H1 (cell line): Measurements from ENCODE around the gene STRIP2. TPM values are rescaled to one million over a fixed set of nuclear protein-coding genes. Genes with fewer than 3 reads are reported as not detected.
A peak's percentile ranks its signal among the peaks of the same experiment; 100 is the strongest.

Experiments used
- CTCF ChIA-PET: fragments of 300-600 bp; sonication (Branson Sonifier 250); formaldehyde crosslinking; loops from one replicate; lab custom pipeline; 2021; ENCODE audit not compliant: partially characterized antibody; lab: Charles Lee
- POLR2A ChIA-PET: fragments of 300-600 bp; sonication (Branson Sonifier 250); formaldehyde crosslinking; loops from one replicate; lab custom pipeline; 2021; ENCODE audit warnings: inconsistent platforms; ENCODE audit not compliant: partially characterized antibody; lab: Charles Lee
- DNase-seq, 2 experiments: peaks; one replicate each; pipeline versions ENCODE4 v3.0.0 to v3.0.0-alpha.2; 2010 to 2022; ENCODE audit warnings: low spot score in 2 of 2, low read depth in 1 of 2, mixed read lengths in 1 of 2
- FAIRE-seq: peaks from 2 replicates; lab custom pipeline; 2011; peaks lifted over from hg19 to GRCh38; lab: Jason Lieb, UNC
- H2AFZ ChIP-seq: 2 replicates; pipeline ENCODE4 v1.8.1; 2012; ENCODE audit warnings: low read length, inconsistent platforms
- H2AK5ac ChIP-seq: 2 replicates; pipeline ENCODE4 v1.6.1; 2013; ENCODE audit warnings: low read depth, low read length
- H2BK120ac ChIP-seq: replicated peaks from 2 replicates; pipeline ENCODE3; 2013; ENCODE audit warnings: low read depth, low read length, inconsistent platforms
- H2BK12ac ChIP-seq: 2 replicates; pipeline ENCODE4 v1.6.1; 2013; ENCODE audit warnings: low read depth, low read length
- H2BK15ac ChIP-seq: 2 replicates; pipeline ENCODE4 v1.6.1; 2013; ENCODE audit warnings: low read length
- H2BK20ac ChIP-seq: 2 replicates; pipeline ENCODE4 v1.6.1; 2013; ENCODE audit warnings: low read length
- H2BK5ac ChIP-seq: 2 replicates; pipeline ENCODE4 v1.6.1; 2013; ENCODE audit warnings: low read depth, low read length
- H3K14ac ChIP-seq: 2 replicates; pipeline ENCODE4 v1.6.1; 2013; ENCODE audit warnings: inconsistent platforms; ENCODE audit not compliant: insufficient read length
- H3K18ac ChIP-seq: 2 replicates; pipeline ENCODE4 v1.6.1; 2013; ENCODE audit warnings: low read length; ENCODE audit errors: extremely low read depth
- H3K23ac ChIP-seq: 2 replicates; pipeline ENCODE4 v1.6.1; 2013; ENCODE audit warnings: inconsistent platforms; ENCODE audit not compliant: insufficient read length
- H3K23me2 ChIP-seq: 2 replicates; pipeline ENCODE4 v1.6.1; 2013; ENCODE audit warnings: low read depth, low read length
- H3K27ac ChIP-seq: 2 replicates; pipeline ENCODE4 v1.6.1; 2011; ENCODE audit warnings: low read depth, low read length, inconsistent platforms
- H3K27me3 ChIP-seq, 4 experiments: replicated peaks in 1 of 4; 1 replicate in 1 of 4; 2 replicates in 3 of 4; pipeline versions ENCODE4 v1.6.1 to v1.8.1; 2011 to 2013; ENCODE audit warnings: low read length in 3 of 4, mild to moderate bottlenecking in 3 of 4, inconsistent platforms in 2 of 4, mixed read lengths in 2 of 4, moderate library complexity in 1 of 4; ENCODE audit not compliant: control insufficient read depth in 3 of 4, insufficient read depth in 3 of 4; ENCODE audit errors: extremely low read depth in 1 of 4
- H3K36me3 ChIP-seq, 4 experiments: 2 replicates each; pipeline versions ENCODE4 v1.6.1 to v1.8.1; 2011 to 2013; ENCODE audit warnings: mild to moderate bottlenecking in 4 of 4, low read length in 3 of 4, moderate library complexity in 2 of 4, control low read depth in 1 of 4, inconsistent platforms in 1 of 4; ENCODE audit not compliant: insufficient read depth in 4 of 4, control insufficient read depth in 2 of 4
- H3K4ac ChIP-seq: replicated peaks from 2 replicates; pipeline ENCODE3; 2013; ENCODE audit warnings: low read length, low read depth, mixed read lengths, inconsistent platforms; ENCODE audit not compliant: insufficient read length
- H3K4me1 ChIP-seq, 4 experiments: replicated peaks in 1 of 4; 1 replicate in 1 of 4; 2 replicates in 3 of 4; pipeline versions ENCODE4 v1.6.1 to v1.8.1; 2011 to 2013; ENCODE audit warnings: low read length in 3 of 4, inconsistent platforms in 2 of 4, mixed read lengths in 1 of 4; ENCODE audit not compliant: insufficient read depth in 4 of 4, control insufficient read depth in 3 of 4
- H3K4me2 ChIP-seq, 2 experiments: 2 replicates each; pipeline versions ENCODE4 v1.6.1 to v1.8.1; 2011 to 2013; ENCODE audit warnings: low read depth in 2 of 2, low read length in 2 of 2, control low read depth in 1 of 2, inconsistent platforms in 1 of 2, mild to moderate bottlenecking in 1 of 2; ENCODE audit not compliant: insufficient read depth in 1 of 2
- H3K4me3 ChIP-seq, 4 experiments: fragments of 200-600, 300-600 bp in 1 of 4; sonication (generic), shearing (Covaris generic), sonication (Bioruptor Twin) in 1 of 4; 2 replicates each; pipeline versions ENCODE4 v1.5.1 to v1.8.1; 2011 to 2016; ENCODE audit warnings: low read length in 4 of 4, low read depth in 3 of 4, control low read depth in 2 of 4, inconsistent platforms in 2 of 4, mild to moderate bottlenecking in 2 of 4, mixed read lengths in 1 of 4, moderate library complexity in 1 of 4; ENCODE audit not compliant: insufficient read depth in 2 of 4; ENCODE audit errors: extremely low read depth in 1 of 4
- H3K56ac ChIP-seq: replicated peaks from 2 replicates; pipeline ENCODE3; 2013; ENCODE audit warnings: low read depth, mild to moderate bottlenecking, mixed read lengths, low read length, inconsistent platforms; ENCODE audit not compliant: insufficient read length
- H3K79me1 ChIP-seq: 2 replicates; pipeline ENCODE4 v1.6.1; 2013; ENCODE audit warnings: low read depth, low read length, control low read depth
- H3K79me2 ChIP-seq, 2 experiments: 2 replicates each; pipeline versions ENCODE4 v1.6.1 to v1.8.1; 2012 to 2013; ENCODE audit warnings: low read length in 2 of 2, mild to moderate bottlenecking in 2 of 2, inconsistent platforms in 1 of 2; ENCODE audit not compliant: insufficient read depth in 2 of 2, control insufficient read depth in 1 of 2
- H3K9ac ChIP-seq, 4 experiments: replicated peaks in 1 of 4; 1 replicate in 1 of 4; 2 replicates in 3 of 4; pipeline versions ENCODE4 v1.6.1 to v1.8.1; 2011 to 2013; ENCODE audit warnings: low read depth in 3 of 4, low read length in 3 of 4, control low read depth in 2 of 4, mild to moderate bottlenecking in 2 of 4, moderate library complexity in 2 of 4, inconsistent platforms in 1 of 4; ENCODE audit errors: extremely low read depth in 1 of 4
- H3K9me3 ChIP-seq, 2 experiments: 2 replicates each; pipeline versions ENCODE4 v1.6.1 to v1.8.1; 2012 to 2013; ENCODE audit warnings: mild to moderate bottlenecking in 2 of 2, moderate library complexity in 2 of 2, control low read depth in 1 of 2, inconsistent platforms in 1 of 2, low read depth in 1 of 2, low read length in 1 of 2, mixed read lengths in 1 of 2; ENCODE audit not compliant: insufficient read depth in 2 of 2
- H4K20me1 ChIP-seq, 2 experiments: replicated peaks in 1 of 2; 2 replicates each; pipeline versions ENCODE3 to v1.8.1; 2011 to 2013; ENCODE audit warnings: inconsistent platforms in 2 of 2, low read length in 2 of 2, mild to moderate bottlenecking in 1 of 2; ENCODE audit not compliant: insufficient read depth in 2 of 2, control insufficient read depth in 1 of 2
- H4K5ac ChIP-seq: 2 replicates; pipeline ENCODE4 v1.6.1; 2013; ENCODE audit warnings: low read length, low read depth, mixed read lengths, inconsistent platforms; ENCODE audit not compliant: insufficient read length
- H4K8ac ChIP-seq: 2 replicates; pipeline ENCODE4 v1.8.0; 2013; ENCODE audit warnings: mild to moderate bottlenecking, moderate library complexity, low read length, inconsistent platforms; ENCODE audit not compliant: insufficient read depth; ENCODE audit errors: extremely low read depth
- H4K91ac ChIP-seq: replicated peaks from 2 replicates; pipeline ENCODE3; 2013; ENCODE audit warnings: low read length, mixed read lengths, inconsistent platforms; ENCODE audit not compliant: insufficient read length
- BCL11A ChIP-seq, 2 experiments: IDR thresholded peaks; one replicate each; pipeline ENCODE4 v1.6.1; 2011; ENCODE audit warnings: low read depth in 2 of 2, low read length in 2 of 2, mild to moderate bottlenecking in 2 of 2
- CBX5 ChIP-seq: fragments of 300-800, 300-1000 bp; sonication (generic); IDR thresholded peaks from 2 replicates; pipeline ENCODE4 v1.7.1; 2016; ENCODE audit warnings: antibody characterized with exemption, low read length, low read depth
- CEBPB ChIP-seq: IDR thresholded peaks from 2 replicates; pipeline ENCODE4 v1.6.1; 2012; ENCODE audit warnings: low read depth, low read length
- CHD2 ChIP-seq: IDR thresholded peaks from 2 replicates; pipeline ENCODE4 v1.6.1; 2012; ENCODE audit warnings: low read length, improper control_type of control experiment
- EZH2 ChIP-seq: fragments of 200-600 bp; sonication (generic); IDR thresholded peaks from 2 replicates; pipeline ENCODE4 v1.7.1; 2012; ENCODE audit warnings: low read depth, mild to moderate bottlenecking, moderate library complexity, low read length, inconsistent platforms; ENCODE audit not compliant: severe bottlenecking
- GTF2F1 ChIP-seq: IDR thresholded peaks from 2 replicates; pipeline ENCODE4 v1.6.1; 2012; ENCODE audit warnings: low read depth, low read length, improper control_type of control experiment, borderline replicate concordance
- JUND ChIP-seq: IDR thresholded peaks from 2 replicates; pipeline ENCODE4 v1.6.1; 2011; ENCODE audit warnings: mild to moderate bottlenecking, improper control_type of control experiment, low read length
- PHF8 ChIP-seq: fragments of 200-600 bp; sonication (generic); conservative IDR thresholded peaks from 2 replicates; pipeline ENCODE4 v1.7.1; 2012; ENCODE audit warnings: low read depth, mild to moderate bottlenecking, inconsistent platforms, low read length, moderate library complexity
- POLR2A ChIP-seq, 2 experiments: IDR thresholded peaks; 1 replicate in 1 of 2; 2 replicates in 1 of 2; pipeline ENCODE4 v1.6.1; 2011; ENCODE audit warnings: low read depth in 2 of 2, low read length in 2 of 2, mild to moderate bottlenecking in 2 of 2; ENCODE audit errors: control extremely low read depth in 1 of 2
- RBBP5 ChIP-seq: IDR thresholded peaks from 2 replicates; pipeline ENCODE4 v1.7.1; 2012; ENCODE audit warnings: low read depth, mild to moderate bottlenecking, inconsistent platforms, low read length, moderate library complexity, borderline replicate concordance
- RFX5 ChIP-seq: IDR thresholded peaks from 2 replicates; pipeline ENCODE4 v1.6.1; 2011; ENCODE audit warnings: low read depth, low read length, improper control_type of control experiment, borderline replicate concordance
- SP1 ChIP-seq: IDR thresholded peaks from 2 replicates; pipeline ENCODE4 v1.6.1; 2011; ENCODE audit warnings: low read depth, low read length
- SP2 ChIP-seq: IDR thresholded peaks from 2 replicates; pipeline ENCODE4 v1.6.1; 2012; ENCODE audit warnings: mild to moderate bottlenecking, low read length, inconsistent platforms
- TAF1 ChIP-seq: IDR thresholded peaks from 2 replicates; pipeline ENCODE4 v1.6.1; 2011; ENCODE audit warnings: mild to moderate bottlenecking, low read depth, low read length
- TAF7 ChIP-seq: optimal IDR thresholded peaks from 2 replicates; pipeline ENCODE3; 2011; ENCODE audit warnings: low read depth, mild to moderate bottlenecking, inconsistent platforms, low read length, moderate library complexity, borderline replicate concordance
- TBP ChIP-seq: IDR thresholded peaks from 2 replicates; pipeline ENCODE4 v1.6.1; 2011; ENCODE audit warnings: low read depth, low read length, improper control_type of control experiment
- TEAD4 ChIP-seq: IDR thresholded peaks from 2 replicates; pipeline ENCODE4 v1.6.1; 2012; ENCODE audit warnings: low read depth, low read length, inconsistent platforms, mixed read lengths
- polyA plus RNA-seq, 7 experiments: library from polyadenylated mRNA; depleted of rRNA in 3 of 7; stranded (reverse) in 5 of 7; unstranded in 2 of 7; fragments of >200 nt in 5 of 7; fragments of 200-250 nt in 2 of 7; gene quantifications; 1 replicate in 5 of 7; 2 replicates in 1 of 7; 4 replicates in 1 of 7; pipeline versions ENCODE4 v1.2.1 to v1.2.3, GENCODE V29; 2011 to 2013; ENCODE audit warnings: missing spikeins in 2 of 7, mixed read lengths in 2 of 7
- total RNA-seq: library from RNA; stranded (reverse); fragmentation: NEBNext Ultra II Directional; extraction: Animal tissue kit (Norgen Biotek cat#: 25700); gene quantifications from 2 replicates; pipeline ENCODE4 v1.2.1, GENCODE V29; 2021

STRIP2 gene
- total and polyA plus RNA-seq, 2 of the 8 experiments (the other 6 are each of a cell fraction or from before 2014, with no cell fraction given) = 5.3 to 8.2 TPM

DNA sequence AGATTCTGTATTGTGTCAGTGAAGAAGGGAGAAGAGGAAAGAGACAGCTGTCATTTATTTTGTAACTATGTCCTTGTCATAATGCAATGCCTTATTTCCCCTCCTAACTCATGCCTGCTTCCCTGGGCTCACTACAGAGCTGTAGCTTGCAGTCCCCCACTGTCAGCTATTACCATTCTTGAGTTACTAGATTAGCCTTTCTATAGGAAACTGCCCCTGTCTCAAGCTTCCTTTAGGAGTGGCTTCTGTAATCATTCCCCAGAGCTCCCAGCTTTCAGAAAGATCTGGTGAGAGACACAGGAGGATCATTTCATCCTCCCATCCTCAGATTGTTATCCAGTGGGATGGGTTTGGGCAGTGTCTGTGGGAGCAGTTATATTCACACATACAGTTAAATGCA is 35.7 kb downstream of the STRIP2 start:
- Histone ChIP-seq H2BK5ac (no peak overlapping the region), H2AFZ (no peak overlapping the region), H3K56ac (no peak overlapping the region), H4K5ac (no peak overlapping the region), H2BK20ac (no peak overlapping the region), H4K20me1 (no peaks in the 10 kb centered on the region), H4K91ac (no peak overlapping the region), H3K36me3 (peaks cover 0 to 24% (median 7%) of the 10 kb centered on the region in 4 experiments; a peak in 5 of 8 replicates), H3K23me2 (no peaks in the 10 kb centered on the region), H3K4me2 (peak overlapping the region; percentile 6 to 44; a peak in 2 of 4 replicates), H2BK120ac (no peak overlapping the region), H3K9ac (no peak overlapping the region), H3K79me2 (no peaks in the 10 kb centered on the region), H3K4ac (no peak overlapping the region), H3K27me3 (no peaks in the 10 kb centered on the region), H3K18ac (no peak overlapping the region), H2BK15ac (no peak overlapping the region), H2AK5ac (no peak overlapping the region), H4K8ac (no peak overlapping the region), H3K79me1 (no peaks in the 10 kb centered on the region), H3K27ac (no peak overlapping the region), H3K9me3 (no peaks in the 10 kb centered on the region), H3K14ac (no peak overlapping the region), H3K23ac (no peak overlapping the region), H2BK12ac (no peak overlapping the region), H3K4me3 (no peak overlapping the region), H3K4me1 (peaks cover 0 to 8% (median 6%) of the 10 kb centered on the region in 4 experiments; a peak in 4 of 7 replicates)
- FAIRE-seq (no peak), DNase-seq (no peak)
- ChIA-PET CTCF (interaction anchor here (0.8 to 7.8 kb wide), 18 partner anchors 8 to 541 kb away, joined by 3 to 87 read pairs (median 7); partner anchors contain the start of gene STRIP2), POLR2A (interaction anchor here (1.1 kb wide), 1 partner anchor 130 kb away, joined by 3 read pairs; no protein-coding TSS in a partner anchor)
- no peak for TF ChIP-seq RFX5
- TF ChIP-seq BCL11A (IDR thresholded peaks at IDR 0.05; ENCODE audit: low read depth in 2 of 2, low read length in 2 of 2) = no peak
- no peak for TF ChIP-seq RBBP5
- no peak for TF ChIP-seq TEAD4
- TF ChIP-seq CBX5 = no peak
- TF ChIP-seq CHD2 = no peak
- TF ChIP-seq JUND = no peak
- TF ChIP-seq EZH2 = no peak
- no peak for TF ChIP-seq TAF7
- no peak for TF ChIP-seq PHF8
- no peak for TF ChIP-seq TBP
- TF ChIP-seq POLR2A (IDR thresholded peaks at IDR 0.05; ENCODE audit: control extremely low read depth in 1 of 2, low read depth in 2 of 2, low read length in 2 of 2) = no peak
- no peak for TF ChIP-seq TAF1
- no peak for TF ChIP-seq SP2
- TF ChIP-seq SP1 = no peak
- TF ChIP-seq CEBPB = no peak
- TF ChIP-seq GTF2F1 = no peak
- TF ChIP-seq, all 59 proteins: peak for 0
